ENCODE measurements around the gene OSBPL8.

DNA sequence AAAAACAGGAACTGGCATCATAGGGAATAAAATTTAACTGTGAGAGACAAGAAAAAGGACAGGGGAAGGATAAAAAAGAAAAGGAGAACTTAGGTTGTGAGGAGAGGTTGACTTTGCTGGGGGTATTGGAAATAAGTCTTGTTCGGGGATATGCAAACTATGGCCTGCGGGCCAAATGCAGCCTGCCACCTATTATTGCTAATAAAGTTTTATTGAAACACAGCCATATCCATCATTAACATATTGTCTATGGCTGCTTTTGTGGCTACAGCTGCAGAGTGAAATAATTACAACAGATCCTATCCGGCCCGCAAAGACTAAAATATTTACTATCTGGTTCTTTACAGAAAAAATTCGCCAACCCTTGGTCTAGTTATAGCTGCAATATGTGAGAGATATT, 230.0 kb downstream of the OSBPL8 start:
- no peak for TF ChIP-seq EP300 (IDR thresholded peaks at IDR 0.05)
- TF ChIP-seq, protein P1, sequence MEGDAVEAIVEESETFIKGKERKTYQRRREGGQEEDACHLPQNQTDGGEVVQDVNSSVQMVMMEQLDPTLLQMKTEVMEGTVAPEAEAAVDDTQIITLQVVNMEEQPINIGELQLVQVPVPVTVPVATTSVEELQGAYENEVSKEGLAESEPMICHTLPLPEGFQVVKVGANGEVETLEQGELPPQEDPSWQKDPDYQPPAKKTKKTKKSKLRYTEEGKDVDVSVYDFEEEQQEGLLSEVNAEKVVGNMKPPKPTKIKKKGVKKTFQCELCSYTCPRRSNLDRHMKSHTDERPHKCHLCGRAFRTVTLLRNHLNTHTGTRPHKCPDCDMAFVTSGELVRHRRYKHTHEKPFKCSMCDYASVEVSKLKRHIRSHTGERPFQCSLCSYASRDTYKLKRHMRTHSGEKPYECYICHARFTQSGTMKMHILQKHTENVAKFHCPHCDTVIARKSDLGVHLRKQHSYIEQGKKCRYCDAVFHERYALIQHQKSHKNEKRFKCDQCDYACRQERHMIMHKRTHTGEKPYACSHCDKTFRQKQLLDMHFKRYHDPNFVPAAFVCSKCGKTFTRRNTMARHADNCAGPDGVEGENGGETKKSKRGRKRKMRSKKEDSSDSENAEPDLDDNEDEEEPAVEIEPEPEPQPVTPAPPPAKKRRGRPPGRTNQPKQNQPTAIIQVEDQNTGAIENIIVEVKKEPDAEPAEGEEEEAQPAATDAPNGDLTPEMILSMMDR (IDR thresholded peaks at IDR 0.05) = no peak
- no peak for TF ChIP-seq POLR2AphosphoS5 (IDR thresholded peaks at IDR 0.05)

Measured in stomach (tissue), 4 donors.